Astrocyte of the spinal cord (primary cell): ENCODE results near the gene KANSL1L.

Experiments used
- DNase-seq: peaks from one replicate; pipeline ENCODE4 v3.0.0; 2011; ENCODE audit warnings: low read depth, low spot score
- H3K4me3 ChIP-seq: 2 replicates; pipeline ENCODE4 v1.5.1; 2011; ENCODE audit warnings: low read depth, mild to moderate bottlenecking, low read length, moderate library complexity
- CTCF ChIP-seq: IDR thresholded peaks from 2 replicates; pipeline ENCODE4 v1.5.1; 2012; ENCODE audit warnings: low read depth, mild to moderate bottlenecking, low read length, inconsistent platforms
- in situ Hi-C: cut with HindIII; loops from 2 replicates; pipeline ENCODE4 v1.10.0; 2017; ENCODE audit warnings: low sequenced_read_pairs

KANSL1L gene

GRCh38 chr2:210004881-210005280, 166.3 kb downstream of the KANSL1L start:
- no peak overlapping the region for H3K4me3 ChIP-seq
- TF ChIP-seq CTCF: no peak
- no peak for DNase-seq
- in situ Hi-C loops: no loop called here

- H3K4me3 ChIP-seq: peak overlapping the region; percentile 94
- in situ Hi-C loops: no loop called here
- no peak for TF ChIP-seq CTCF
- DNase-seq: no peak
These were observed 167.8 kb downstream of the KANSL1L start for GRCh38 chr2:210003359-210003758.

- in situ Hi-C loops: no loop called here
- peak within 1 kb of the TSS; percentile 94 for H3K4me3 ChIP-seq
- no peak for TF ChIP-seq CTCF
- peak; percentile 96 for DNase-seq
These were observed 168.8 kb downstream of the KANSL1L start, which contains the start of gene RPE for GRCh38 chr2:210002158-210003157. Gene RPE (plus strand): TSS chr2:210002638. CDS start chr2:210002662, 24 bp downstream.

GRCh38 chr2:210000464-210001324, 170.5 kb downstream of the KANSL1L start:
- in situ Hi-C loops: no loop called here
- no peak overlapping the region for H3K4me3 ChIP-seq
- no peak for DNase-seq
- TF ChIP-seq CTCF: no peak

- no peak for TF ChIP-seq CTCF
- in situ Hi-C loops: no loop called here
- no peak for DNase-seq
- no peak overlapping the region for H3K4me3 ChIP-seq
These were observed 172.6 kb downstream of the KANSL1L start for GRCh38 chr2:209998596-209998995.

- H3K4me3 ChIP-seq: no peak overlapping the region
- in situ Hi-C loops: no loop called here
- TF ChIP-seq CTCF: no peak
- no peak for DNase-seq
These were observed 177.2 kb downstream of the KANSL1L start for GRCh38 chr2:209993968-209994367.
